Activated gamma-delta T cell treated with Interleukin-2 at 50 U/mL for 16 hours (primary cell): ENCODE measurements around the gene NPIPB12.
"Not testable (repeated sequence)": the region's sequence is repeated elsewhere in the genome, so short reads cannot be mapped to it uniquely, and the experiment has no call there.

ENCODE experiments used
- DNase-seq: peaks from one replicate; pipeline ENCODE4 v3.0.0-alpha.2; 2020

Gene NPIPB12

DNA sequence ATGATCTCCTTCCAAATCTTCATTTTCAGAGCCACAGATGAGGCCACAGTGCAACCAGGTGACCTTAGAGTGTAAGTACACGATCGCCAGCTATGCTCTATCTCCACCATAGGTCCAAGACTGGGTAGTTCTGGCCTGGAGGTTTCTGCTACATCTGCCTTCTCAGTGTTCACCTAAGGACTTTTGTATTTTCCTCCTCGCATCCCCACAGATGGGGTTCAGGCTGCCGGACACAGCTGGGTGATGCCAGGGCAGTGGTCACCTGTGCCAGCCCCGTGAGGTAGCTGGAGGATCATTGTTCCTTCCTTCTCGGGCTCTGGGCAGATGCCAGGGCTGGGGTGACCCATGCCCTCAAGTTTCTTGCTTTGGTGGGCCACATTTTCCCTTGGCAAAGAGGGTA, at the start of gene NPIPB12:
NPIPB12 (minus strand) TSS at position 101 of the 400 bp plus-strand sequence.
- not testable (repeated sequence) for DNase-seq

DNA sequence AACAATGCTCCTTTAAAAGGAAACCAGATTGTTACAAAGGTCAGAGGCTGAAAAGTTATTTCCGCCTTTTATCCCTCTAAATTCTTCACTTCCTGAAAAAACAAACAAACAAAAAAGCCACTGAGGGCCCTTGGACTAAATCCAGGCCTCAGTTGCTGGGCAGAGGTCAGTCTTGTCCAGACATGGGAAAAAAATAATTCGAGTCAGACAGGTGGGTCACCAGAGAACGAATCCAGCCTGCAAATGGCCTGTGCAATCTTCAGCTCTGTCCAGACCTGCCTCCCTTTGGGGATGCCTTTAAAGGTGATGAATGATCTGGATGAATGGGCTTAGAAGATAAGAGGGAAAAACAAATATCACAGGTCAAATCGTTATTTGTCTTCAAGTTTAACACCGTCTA, 15.3 kb upstream of the NPIPB12 start:
- DNase-seq: not testable (repeated sequence)

DNA sequence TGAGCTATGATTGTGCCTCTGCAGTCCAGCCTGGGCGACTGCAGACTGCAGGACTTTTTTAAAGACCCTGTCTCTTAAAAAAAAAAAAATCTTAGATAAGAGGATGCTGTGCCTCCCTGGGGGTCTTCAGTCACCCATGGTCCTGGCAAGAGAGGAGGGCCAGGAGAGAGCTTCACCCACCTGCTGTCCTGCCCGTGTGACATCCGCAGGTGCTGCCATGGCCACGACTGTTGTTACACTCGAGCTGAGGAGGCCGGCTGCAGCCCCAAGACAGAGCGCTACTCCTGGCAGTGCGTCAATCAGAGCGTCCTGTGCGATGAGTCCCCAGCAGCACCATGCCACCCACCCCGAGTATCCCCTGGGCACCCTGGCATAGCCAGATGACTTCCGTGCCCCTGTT, 23.9 kb downstream of the NPIPB12 start:
- DNase-seq: not testable (repeated sequence)

DNA sequence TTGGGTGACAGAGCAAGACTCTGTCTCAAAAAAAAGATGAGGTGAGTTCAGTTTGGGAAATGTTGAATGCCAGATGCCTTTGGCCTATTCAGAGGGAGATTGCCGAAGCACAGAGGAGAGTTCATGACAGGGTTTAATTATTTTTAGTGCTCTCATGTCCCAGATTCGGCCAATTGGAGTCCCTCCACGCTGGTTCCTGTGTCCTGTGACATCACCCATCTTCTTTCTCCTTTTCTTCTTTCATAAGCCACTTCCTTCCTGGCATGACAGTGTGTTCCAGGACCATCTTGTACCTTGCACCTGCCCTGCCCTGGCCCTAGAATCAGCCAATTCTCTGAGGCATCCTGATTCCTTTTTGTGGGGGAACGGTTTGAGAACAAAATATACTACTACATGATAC, 34.1 kb downstream of the NPIPB12 start:
- DNase-seq: not testable (repeated sequence)

DNA sequence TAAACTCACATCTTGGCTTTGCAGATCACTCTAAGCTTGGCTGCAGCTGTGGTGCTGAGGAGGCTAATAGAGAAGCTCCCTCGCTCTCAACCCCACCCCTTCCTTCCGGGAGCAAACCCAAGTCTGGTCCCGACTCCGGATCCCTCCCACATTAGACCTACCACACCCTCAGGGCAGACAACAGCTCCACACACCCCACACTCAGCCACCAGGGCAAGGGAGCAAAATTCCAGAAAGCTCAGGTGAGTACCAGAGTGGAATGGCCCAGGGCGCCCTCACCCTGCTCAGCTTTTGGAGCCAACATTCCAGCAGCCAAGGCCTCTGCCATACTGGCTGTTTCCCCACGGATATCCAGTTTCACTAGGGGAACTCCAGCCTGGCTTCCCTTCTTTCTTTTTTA, 36.5 kb downstream of the NPIPB12 start:
- DNase-seq: peak; percentile 31

DNA sequence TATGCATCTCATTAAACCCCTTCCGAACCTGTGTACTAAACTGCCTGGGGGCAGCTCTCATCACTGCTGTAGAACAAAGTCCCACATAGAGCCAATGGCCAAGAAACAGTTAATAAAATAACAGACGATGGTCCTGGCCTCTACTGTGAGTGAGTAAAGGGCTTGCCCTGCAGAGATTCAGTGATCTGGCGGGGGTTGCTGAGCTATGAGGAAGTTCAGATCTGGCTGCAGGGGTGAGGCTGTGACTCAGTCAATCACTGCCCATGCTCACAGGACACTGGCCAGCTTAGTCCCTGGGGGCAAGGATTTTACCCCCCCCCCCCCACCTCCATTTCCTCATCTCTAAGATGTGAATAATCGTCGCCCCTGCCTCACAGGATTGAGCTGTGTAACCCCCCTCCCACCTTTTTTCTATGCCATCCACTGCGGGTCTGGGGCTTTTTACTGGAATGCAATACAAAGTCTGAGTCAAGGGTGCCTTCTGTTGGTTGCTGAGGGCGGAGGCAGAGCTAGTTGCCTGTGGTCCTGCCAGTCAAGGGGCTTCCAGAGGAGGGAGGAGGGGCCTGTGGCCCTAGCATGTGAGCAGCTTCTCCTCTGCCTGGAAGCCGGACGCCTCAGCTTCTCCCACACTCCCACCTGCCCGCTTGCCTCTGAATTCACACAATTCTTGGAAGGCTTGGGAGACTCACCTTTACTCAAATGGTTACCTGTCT, 38.4 kb downstream of the NPIPB12 start:
- DNase-seq: not testable (repeated sequence)

DNA sequence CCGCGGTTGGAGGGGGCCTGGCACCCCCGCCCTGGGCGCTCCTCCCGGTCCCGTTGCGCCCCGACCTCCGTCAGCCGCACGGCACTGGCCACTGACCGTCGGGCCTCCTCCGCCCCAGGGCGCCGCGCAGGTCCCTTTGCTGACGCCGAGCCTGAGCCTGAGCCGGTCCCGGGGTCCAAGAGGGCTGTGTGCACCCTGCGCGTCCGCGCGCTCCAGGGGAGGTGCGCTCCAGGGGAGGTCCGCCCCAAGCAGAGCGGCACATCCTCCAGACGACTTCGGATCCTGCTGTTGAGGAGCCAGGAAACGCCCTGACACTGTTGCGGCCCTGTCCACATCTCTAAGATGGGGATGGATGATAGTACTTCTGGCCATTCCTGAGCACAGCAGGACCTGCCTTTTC, 39.3 kb downstream of the NPIPB12 start:
- not testable (repeated sequence) for DNase-seq

DNA sequence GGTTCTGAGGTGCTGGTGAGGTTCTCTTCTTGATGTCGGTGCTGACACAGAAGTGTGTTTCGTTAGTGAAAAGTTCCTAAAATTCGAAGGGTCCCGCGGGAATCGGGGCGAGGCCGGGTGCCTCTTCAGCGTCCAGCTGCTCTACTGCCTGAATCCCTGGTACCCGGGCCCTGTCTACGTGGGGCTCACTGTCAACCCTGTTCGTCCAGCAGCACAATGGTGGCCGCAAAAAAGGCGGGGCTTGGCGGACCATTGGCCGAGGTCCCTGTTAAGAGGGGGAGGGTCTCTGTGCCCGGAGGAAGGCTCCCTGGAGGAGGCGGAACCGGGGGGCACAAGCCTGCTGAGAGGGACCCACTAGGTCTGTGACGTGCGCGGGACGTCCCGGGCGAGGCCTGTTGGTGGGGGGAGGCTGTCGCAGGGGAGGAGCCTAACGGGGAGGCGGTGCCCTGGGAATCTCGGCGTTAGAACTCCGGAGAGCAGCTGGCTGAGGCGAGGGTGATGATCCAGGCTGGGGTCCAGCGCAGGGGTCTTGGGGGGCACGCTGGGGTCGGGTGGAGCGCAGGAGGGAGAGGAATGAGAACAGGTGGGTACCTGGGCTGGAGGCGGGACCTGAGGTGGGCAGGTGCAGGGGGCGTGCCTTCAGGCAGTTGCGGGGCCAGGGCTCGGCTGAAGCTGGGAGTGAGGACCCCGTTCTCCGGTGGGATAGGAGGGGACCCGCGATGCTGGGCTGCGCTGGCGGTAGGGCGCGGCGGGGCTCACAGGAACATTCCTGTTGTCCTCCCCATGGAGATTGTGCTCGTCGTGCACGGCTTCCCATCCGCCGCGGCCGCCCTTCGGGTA, 40.0 kb downstream of the NPIPB12 start:
- DNase-seq: not testable (repeated sequence)

DNA sequence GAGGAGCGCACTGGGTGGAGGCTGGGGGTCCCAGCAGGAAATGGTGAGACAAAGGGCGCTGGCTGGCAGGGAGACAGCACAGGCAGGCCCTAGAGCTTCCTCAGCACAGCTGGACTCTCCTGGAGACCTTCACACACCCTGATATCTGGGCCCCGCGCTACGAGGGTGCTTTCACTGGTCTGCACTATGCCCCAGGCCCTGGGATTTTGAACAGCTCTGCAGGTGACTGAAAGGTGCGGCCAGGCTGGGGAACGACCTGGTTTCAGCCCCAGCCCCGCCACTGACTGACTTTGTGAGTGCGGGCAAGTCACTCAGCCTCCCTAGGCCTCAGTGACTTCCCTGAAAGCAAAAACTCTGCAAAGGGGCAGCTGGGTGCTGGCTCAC, 45.6 kb downstream of the NPIPB12 start:
- DNase-seq: not testable (repeated sequence)

DNA sequence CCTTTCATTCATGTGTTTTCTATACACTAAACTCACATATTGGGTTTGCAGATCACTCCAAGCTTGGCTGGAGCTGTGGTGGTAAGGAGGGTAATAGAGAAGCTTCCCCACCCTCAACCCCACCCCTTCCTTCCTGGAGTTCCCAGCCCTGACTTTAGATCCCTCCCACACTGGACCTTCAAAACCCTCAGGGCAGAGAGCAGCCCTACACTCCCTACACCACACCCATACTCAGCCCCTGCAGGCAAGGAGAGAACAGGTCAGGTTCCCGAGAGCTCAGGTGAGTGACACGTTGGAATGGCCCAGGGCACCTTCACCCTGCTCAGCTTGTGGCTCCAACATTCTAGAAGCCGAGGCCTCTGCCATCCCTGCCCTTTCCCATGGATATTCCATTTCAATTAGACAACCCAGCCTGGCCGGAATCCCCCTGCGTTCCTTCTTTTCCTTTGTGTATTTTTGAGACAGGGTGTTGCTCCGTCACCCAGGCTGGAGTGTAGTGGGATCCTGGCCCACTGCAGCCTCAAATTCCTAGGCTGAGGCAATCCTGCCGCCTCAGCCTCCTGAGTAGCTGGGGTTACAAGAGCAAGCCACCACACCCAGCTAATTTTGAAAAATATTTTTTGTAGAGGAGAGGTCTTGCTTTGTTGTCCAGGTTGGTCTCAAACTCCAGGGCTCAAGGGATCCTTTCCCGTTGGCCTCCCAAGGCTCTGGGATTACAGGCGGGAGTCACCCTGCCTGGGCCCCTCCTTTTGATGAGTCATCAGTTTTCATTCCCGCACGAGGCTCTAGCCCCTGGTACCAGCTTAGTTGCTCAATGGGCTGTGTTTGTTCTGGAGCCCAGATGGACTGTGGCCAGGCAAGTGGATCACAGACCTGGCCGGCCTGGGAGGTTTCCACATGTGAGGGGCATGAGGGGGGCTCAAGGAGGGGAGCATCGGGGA, 46.2 kb downstream of the NPIPB12 start, which contains the start of gene SULT1A4:
SULT1A4 (plus strand) TSS at position 208 of the 941 bp plus-strand sequence. CDS start 1,473 bp downstream, outside the sequence.
- DNase-seq: not testable (repeated sequence)

DNA sequence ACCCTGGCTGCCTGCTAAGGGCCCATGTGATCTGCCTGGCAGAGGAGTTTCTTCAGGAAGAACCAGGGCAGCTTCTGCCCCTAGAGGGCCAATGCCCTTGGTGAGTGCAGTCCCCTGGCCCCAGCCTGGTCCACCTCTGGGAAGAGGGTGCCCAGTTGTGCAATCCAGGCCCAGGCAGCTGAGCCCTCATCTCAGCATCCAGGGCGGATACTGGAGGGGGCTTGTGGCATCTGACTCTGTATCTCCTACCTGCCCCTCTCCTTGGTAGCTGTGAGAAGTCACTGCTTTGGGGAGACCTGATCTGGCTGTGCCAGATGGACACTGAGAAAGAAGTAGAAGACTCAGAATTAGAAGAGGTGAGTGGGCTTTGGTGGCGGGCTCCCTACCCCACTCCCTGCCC, 48.5 kb downstream of the NPIPB12 start:
- not testable (repeated sequence) for DNase-seq

DNA sequence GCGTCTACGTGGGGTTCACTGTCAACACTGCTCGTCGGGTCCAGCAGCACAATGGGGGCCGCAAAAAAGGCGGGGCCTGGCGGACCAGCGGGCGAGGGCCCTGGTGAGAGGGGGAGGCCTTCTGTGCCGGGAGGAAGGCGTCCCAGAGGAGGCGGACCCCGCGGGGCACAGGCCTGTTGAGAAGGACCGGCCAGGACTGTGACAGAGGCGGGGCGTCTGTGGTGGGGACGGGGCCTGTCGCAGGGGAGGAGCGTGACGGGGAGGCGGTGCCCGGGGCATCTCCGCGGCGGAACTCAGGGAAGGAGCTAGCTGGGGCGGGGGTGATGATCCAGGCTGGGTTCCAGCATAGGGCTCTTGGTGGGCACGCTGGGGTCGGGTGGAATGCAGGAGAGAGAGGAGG, 51.4 kb downstream of the NPIPB12 start:
- DNase-seq: not testable (repeated sequence)

DNA sequence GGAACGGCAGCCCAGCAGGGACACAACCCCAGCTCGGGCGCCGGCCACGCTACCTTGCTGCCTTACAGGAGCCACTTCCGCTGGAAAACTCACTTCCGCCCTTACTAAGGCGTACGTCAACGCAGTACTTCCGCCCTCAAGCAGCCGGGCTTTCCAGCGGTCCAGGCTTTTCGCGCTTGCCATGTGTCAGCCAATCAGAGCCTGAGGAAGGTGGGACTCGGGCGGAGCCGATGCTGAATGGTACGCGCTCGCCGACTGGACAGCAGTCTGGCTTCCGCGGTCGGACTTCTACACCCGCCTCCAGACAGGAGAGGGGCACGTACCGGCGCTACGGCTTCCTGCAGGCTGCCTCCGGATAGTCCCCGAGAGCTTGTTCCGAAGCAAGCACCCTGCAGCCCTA, 51.9 kb downstream of the NPIPB12 start, which contains the start of the genes BOLA2 and SLX1B:
BOLA2 (minus strand) TSS at position 83 of the 400 bp plus-strand sequence. CDS start 98 bp downstream, outside the sequence.
SLX1B (plus strand) TSS at position 265 of the 400 bp plus-strand sequence.
- DNase-seq: not testable (repeated sequence)

DNA sequence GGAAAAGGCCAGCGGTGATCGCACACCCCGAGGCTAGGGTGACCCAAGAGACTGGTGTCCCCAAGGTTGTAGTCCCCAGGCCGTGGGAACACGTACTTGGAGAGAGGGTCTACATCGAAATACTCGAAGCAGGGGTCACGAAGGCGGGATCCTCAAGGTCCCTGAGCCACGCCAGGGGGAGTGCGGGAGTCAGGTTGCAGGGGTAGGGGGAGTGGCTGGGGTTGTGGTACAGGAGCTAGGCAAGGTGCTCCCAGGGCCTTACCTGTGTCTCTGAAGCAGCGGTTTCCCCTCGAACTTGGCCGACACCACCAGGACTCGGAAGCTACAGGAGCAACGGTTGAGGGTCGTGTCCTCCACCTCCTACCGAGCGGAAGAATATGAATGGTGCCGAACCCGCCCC, 52.5 kb downstream of the NPIPB12 start:
- not testable (repeated sequence) for DNase-seq
